ENCODE measurements around the gene IRAK1.
A peak's percentile ranks its signal among the peaks of the same experiment; 100 is the strongest.
"Not testable (repeated sequence)": the region's sequence is repeated elsewhere in the genome, so short reads cannot be mapped to it uniquely, and the experiment has no call there.

IRAK1 gene

GRCh38 chrX:154018518-154019060 lies 1.1 kb downstream of the IRAK1 start:
- no peak for DNase-seq

- no peak for DNase-seq
Observed at GRCh38 chrX:154017766-154018517, 1.8 kb downstream of the IRAK1 start.

- no peak for DNase-seq
Observed at GRCh38 chrX:154016366-154017076, 3.2 kb downstream of the IRAK1 start.

- DNase-seq, result no peak
Observed at GRCh38 chrX:154015581-154016264, 4.0 kb downstream of the IRAK1 start.

GRCh38 chrX:154014429-154015380 lies 5.0 kb downstream of the IRAK1 start:
- no peak for DNase-seq

- peak; percentile 64 for DNase-seq
Observed at GRCh38 chrX:154013614-154014360, 5.9 kb downstream of the IRAK1 start.

GRCh38 chrX:154013001-154013421 lies 6.7 kb downstream of the IRAK1 start:
- no peak for DNase-seq

GRCh38 chrX:154012336-154012991 lies 7.2 kb downstream of the IRAK1 start:
- DNase-seq, result no peak

- DNase-seq, result no peak
Observed at GRCh38 chrX:154011376-154012335, 8.0 kb downstream of the IRAK1 start.

- DNase-seq, result no peak
Observed at GRCh38 chrX:154010330-154011087, 9.2 kb downstream of the IRAK1 start.

GRCh38 chrX:154008521-154008920 lies 11.2 kb downstream of the IRAK1 start:
- DNase-seq, result no peak

- DNase-seq, result no peak
Observed at GRCh38 chrX:154006947-154007346, 12.8 kb downstream of the IRAK1 start.

- DNase-seq, result no peak
Observed at GRCh38 chrX:154004315-154004714, 15.4 kb downstream of the IRAK1 start.

- DNase-seq, result peak; percentile 80
Observed at GRCh38 chrX:154002215-154002719, 17.4 kb downstream of the IRAK1 start.

GRCh38 chrX:154000051-154000450 lies 19.7 kb downstream of the IRAK1 start:
- no peak for DNase-seq

GRCh38 chrX:153999359-154000037 lies 20.2 kb downstream of the IRAK1 start:
- DNase-seq, result no peak

- no peak for DNase-seq
Observed at GRCh38 chrX:153995504-153995903, 24.2 kb downstream of the IRAK1 start.

GRCh38 chrX:153994398-153994797 lies 25.3 kb downstream of the IRAK1 start:
- DNase-seq, result not testable (repeated sequence)
